CD4-positive, alpha-beta T cell treated with Interleukin-10 for 1 hour (primary cell): Measurements from ENCODE around the gene ZNF354C.

Experiments used
- DNase-seq: peaks from one replicate; pipeline ENCODE4 v3.0.0-alpha.2; 2020

ZNF354C gene

GRCh38 chr5:179114756-179115155 is 54.6 kb downstream of the ZNF354C start:
- DNase-seq, result no peak

DNA sequence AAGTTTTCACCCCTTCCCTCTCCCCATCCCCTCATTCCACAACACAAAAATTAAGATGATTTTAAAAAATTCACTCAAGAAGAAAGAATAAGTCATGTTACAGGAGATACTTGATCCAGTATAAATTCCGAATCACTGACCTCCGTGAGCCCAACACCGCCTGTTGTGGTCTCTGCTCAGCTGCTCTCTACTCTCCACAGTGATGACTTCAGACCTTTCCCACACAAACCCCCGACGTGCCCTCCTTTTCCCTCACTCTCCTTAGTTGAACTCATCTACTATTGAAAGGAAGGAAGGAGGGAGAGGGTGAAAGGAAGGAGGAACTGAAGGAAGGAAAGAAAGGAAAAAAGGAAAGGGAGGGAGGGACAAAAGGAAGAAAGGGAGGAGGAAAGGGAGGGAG is 55.1 kb downstream of the ZNF354C start:
- no peak for DNase-seq

GRCh38 chr5:179115845-179116524 is 55.8 kb downstream of the ZNF354C start:
- DNase-seq, result no peak

- DNase-seq, result no peak
These were observed 58.2 kb downstream of the ZNF354C start for GRCh38 chr5:179118338-179118737.

GRCh38 chr5:179118756-179119414 is 58.7 kb downstream of the ZNF354C start:
- no peak for DNase-seq

- DNase-seq, result no peak
These were observed 59.4 kb downstream of the ZNF354C start for GRCh38 chr5:179119415-179120170.

DNA sequence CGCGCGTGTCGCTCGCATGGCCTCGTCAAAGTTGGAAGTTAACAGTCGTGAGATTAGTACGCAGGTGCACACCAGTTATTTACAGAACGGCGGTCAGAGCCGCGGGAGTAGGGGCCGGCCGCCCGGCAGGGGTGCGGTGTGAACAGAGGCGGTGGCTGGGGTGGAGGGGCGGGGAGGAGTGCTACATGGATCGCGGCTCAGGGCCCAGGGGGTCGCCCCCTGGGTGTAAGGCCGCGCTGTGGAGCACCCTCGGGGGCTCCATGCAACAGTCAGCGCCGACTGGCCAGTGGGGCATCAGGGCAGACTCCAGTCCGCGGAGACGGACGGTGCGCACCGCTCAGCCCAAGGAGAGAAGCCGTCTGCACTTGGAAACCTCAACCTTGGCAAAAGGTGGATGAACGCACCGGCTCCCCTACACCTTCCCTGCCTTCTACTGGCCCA is 60.3 kb downstream of the ZNF354C start:
- DNase-seq, result no peak

DNA sequence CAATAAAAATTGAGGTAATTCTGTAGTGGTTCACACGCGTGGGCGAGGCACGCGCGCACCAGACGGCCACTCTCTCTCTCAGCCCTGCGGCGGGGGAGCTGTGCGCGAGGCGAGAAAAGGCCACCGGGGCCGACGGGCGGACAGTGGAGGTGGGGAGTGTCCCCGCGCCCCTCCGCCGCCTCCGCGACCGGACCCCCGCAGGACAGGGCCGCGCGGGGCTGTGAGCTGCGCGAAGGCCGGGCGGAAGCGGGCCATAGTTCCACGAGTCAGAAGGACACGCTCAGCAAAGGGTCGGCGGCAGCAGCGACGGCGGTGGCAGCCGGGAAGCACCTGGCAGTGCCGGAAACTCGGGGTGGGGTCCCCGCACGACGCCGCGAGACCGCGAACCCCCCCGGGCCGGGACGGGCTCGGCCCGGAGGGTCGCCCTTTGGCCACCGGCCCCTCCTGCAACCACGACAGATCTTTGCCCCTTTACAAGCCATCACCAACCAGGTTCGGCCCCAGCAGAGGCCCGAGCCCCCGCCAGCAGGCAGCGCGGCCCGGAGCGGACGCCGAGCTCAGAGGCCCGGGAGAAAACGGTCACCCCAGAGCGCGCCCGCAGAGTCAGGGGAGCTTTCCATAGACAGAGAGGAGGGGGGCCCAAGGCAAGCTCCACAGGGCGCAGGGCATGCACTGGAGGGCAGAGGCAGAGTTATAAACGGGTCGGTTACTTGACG is 60.9 kb downstream of the ZNF354C start:
- no peak for DNase-seq

DNA sequence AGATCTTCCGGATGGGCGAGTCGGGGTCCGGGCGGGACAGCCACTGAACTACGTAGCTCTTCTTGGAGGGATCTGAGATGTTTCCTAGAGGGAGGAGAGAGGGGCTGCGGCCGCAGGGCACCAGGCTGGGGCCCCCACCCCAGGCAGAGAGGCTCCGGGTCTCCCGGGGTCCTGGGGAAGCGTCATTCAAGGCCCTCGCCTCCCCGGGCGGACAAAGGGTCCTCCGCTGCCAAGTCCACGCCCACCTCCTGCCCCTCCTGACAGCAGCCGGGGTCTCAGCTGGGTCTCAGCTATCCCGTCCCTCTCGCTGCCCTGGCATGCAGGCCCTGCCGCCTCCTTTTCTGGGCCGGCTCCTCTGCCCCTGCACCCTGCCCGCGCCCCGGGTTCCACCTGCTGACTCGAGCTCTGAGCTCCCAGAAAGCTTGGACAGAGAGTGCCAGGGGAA is 61.5 kb downstream of the ZNF354C start:
- DNase-seq, result no peak

DNA sequence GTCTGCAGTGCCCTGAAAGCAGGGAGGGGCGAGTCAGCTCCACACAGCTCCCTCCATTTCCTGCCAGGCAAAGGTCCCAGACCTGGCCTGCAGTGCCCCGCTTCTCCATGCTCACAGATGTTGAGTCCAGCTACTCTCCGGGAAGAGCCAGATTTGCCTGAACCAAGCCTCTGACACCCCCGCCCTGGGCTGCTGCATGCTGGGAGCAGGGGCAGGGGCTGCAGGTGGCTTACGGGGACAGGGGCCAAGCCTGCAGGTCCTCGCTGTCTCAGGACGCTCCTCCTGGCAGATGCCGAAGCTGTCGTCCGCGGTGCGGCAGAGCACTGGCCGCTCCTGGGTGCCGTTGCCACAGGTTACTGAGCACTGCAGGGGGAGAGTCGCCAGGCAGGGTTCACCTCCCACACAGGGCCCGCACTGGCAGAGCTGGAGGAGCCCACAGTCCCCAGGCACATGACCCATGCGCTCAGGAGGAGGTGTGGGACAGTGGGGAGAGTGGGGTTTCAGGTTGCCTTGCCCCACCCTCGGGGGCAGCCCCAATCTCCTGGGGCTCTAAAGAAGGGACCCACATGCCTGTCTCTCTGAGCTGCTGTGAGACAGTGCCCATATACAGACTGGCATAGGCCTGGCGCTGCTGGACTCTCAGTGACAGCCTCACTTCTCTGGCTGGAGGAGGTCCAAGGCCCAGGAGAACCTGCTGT is 62.4 kb downstream of the ZNF354C start:
- no peak for DNase-seq

DNA sequence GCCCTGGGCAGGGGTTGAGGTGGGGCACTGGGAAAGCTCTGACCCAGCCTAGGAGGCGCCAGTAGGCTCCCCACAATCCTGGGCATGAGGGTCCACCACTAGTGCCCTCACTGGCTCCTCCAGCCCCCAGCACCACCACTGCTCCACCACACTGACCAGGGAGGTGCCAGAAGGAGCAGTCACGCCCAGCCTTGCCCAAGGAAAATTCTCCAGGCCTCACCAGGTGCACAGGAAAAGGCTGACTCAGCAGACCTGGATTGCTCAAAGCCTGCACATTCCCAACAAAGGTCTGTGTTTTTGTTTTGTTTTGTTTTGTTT is 62.9 kb downstream of the ZNF354C start:
- no peak for DNase-seq

GRCh38 chr5:179123491-179124272 is 63.5 kb downstream of the ZNF354C start:
- no peak for DNase-seq

DNA sequence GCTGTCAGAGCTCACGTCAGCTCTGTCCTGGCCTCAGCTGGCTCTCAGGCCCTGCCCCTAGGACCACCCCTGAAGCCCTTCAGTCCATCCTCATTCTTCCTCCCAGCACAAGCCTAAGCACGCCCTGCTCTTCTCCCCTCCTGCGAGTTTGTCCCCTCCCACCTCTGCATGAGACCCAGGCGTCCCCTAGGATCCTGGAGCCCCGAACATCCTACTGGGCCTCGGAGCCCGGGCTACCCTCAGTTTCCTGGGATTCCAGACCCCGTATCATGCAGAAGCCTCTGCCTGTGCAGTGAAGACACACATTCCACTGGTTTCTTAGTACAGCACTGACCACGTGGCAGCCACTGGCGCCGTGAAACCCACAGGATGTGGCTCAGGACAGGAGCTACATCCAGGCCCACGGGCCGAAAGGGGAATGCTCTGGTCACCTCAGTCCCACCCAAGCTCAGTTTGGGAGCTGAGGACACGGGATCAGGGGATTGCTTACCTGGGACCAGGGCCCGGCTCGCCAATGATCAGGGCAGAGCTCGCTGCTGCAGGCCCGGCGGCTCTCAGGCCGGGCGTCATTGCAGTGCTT is 64.2 kb downstream of the ZNF354C start:
- no peak for DNase-seq

DNA sequence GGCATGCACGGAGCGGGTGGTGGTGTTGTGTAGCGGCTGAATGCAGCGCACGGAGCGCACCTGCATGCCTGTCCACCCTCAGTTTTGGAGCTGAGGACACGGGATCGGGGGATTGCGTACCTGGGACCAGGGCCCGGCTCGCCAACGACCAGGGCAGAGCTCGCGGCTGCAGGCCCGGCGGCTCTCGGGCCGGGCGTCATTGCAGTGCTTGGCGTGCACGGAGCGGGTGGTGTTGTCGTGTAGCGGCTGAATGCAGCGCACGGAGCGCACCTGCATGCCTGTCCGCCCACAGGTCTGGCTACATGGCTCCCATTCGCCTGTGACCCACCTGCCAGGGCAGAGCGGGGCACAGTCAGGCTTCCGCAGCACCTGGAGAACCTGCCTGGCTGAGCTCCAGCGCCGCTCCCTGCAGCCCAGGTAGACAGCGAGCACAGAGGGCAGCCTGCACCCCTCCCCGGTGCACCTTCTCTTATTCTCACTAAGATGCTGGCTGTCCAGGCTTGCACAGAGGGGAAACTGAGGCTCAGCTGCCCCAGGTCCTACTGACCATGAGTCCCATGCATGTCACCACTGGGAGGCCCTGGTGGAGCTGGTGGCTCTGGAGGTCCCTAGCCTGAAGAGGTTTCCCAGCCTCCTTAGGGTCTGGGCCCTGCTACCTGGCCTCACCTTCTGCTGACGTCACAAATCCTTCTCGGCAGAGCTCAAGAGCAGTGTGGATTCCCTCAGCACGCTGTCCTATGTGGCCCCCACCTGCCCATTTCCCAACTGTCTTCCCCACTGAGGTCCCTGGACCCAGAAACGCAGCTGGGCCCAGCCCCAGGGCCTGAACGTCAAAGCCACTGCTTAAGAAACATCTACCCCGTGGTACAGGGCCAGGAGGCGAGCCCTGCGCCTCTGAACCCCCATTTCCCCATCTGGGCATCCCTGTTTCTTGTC is 64.9 kb downstream of the ZNF354C start:
- no peak for DNase-seq

GRCh38 chr5:179125789-179126505 is 65.8 kb downstream of the ZNF354C start:
- DNase-seq, result no peak

GRCh38 chr5:179126506-179126991 is 66.4 kb downstream of the ZNF354C start:
- no peak for DNase-seq

GRCh38 chr5:179127136-179128040 is 67.2 kb downstream of the ZNF354C start:
- DNase-seq, result no peak

DNA sequence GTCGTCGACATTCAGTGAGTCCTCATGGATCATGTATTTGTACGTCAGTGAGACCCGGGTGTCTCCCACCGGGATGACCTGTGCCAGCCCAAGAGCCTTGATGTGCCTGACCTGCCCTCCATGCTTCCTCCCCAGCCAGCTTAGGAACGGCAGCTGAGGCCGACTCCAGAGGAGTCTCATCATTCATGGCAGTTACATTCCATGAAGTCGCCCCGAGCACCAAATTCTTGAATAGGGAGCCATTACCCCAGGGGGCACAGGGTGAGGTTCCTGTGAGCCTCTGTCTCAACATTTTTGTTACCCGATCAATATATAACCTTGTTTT is 67.8 kb downstream of the ZNF354C start:
- DNase-seq, result no peak

- no peak for DNase-seq
These were observed 68.8 kb downstream of the ZNF354C start for GRCh38 chr5:179128976-179129375.
